Tibial nerve (tissue), 4 donors: ENCODE data around the gene ASB13. TPM values are rescaled to one million over a fixed set of nuclear protein-coding genes. Genes with fewer than 3 reads are reported as not detected.
A peak's percentile ranks its signal among the peaks of the same experiment; 100 is the strongest.

Source experiments
- DNase-seq, 2 donors: peaks; one replicate each; pipeline ENCODE4 v3.0.0-alpha.2; 2019; ENCODE audit warnings: low spot score in 2 of 2
- H3K27ac ChIP-seq, 4 donors: fragments of 200-600 bp; sonication (generic) in 3 of 4; one replicate each; pipeline ENCODE4 v1.5.1; 2017 to 2019; ENCODE audit warnings: mild to moderate bottlenecking in 1 of 4
- H3K27me3 ChIP-seq, 2 donors: fragments of 200-600 bp; sonication (generic) in 1 of 2; one replicate each; pipeline versions ENCODE4 v1.5.1 to v1.6.0; 2017 to 2019
- H3K36me3 ChIP-seq, 3 donors: fragments of 200-600 bp; sonication (generic); one replicate each; pipeline ENCODE4 v1.5.1; 2018 to 2019
- H3K4me1 ChIP-seq, 4 donors: fragments of 200-600 bp; sonication (generic) in 3 of 4; one replicate each; pipeline ENCODE4 v1.5.1; 2017 to 2019
- H3K4me3 ChIP-seq, 4 donors: fragments of 200-600 bp; sonication (generic) in 3 of 4; one replicate each; pipeline ENCODE4 v1.5.1; 2017 to 2019; ENCODE audit warnings: mild to moderate bottlenecking in 1 of 4, moderate library complexity in 1 of 4
- H3K9me3 ChIP-seq, 4 donors: fragments of 200-600 bp; sonication (generic) in 3 of 4; one replicate each; pipeline ENCODE4 v1.5.1; 2017 to 2019
- EP300 ChIP-seq, 2 donors: sonication (generic); formaldehyde crosslinking; IDR thresholded peaks; one replicate each; pipeline ENCODE4 v1.6.1; 2017; ENCODE audit warnings: antibody characterized with exemption in 2 of 2, mild to moderate bottlenecking in 1 of 2
- POLR2A ChIP-seq, 2 donors: fragments of 450-650 bp; IDR thresholded peaks; one replicate each; pipeline ENCODE4 v1.6.1; 2017; ENCODE audit warnings: antibody characterized with exemption in 2 of 2, mild to moderate bottlenecking in 2 of 2, moderate library complexity in 2 of 2
- WGBS, 2 donors: methylation state at CpG; one replicate each; pipeline ENCODE4 v1.1.5; 2018; 5-methylcytosine and 5-hydroxymethylcytosine counted together
- small RNA-seq: library from RNA; depleted of rRNA; stranded (forward); fragments of <200 nt; gene quantifications from one replicate; pipeline ENCODE3, GENCODE V24; 2016
- total RNA-seq, 4 donors: library from RNA; depleted of rRNA; stranded (reverse); fragments of >200 nt; gene quantifications; one replicate each; pipeline ENCODE4 v1.1.0, GENCODE V29; 2016
- TF ChIP-seq, protein P1 (sequence below), 5 experiments: fragments of 200-600 bp in 3 of 5; fragments of 450-650 bp in 2 of 5; sonication (generic) in 3 of 5; IDR thresholded peaks; one replicate each; pipeline ENCODE4 v1.5.1; 2016 to 2019; ENCODE audit warnings: antibody characterized with exemption in 5 of 5, mild to moderate bottlenecking in 3 of 5, moderate library complexity in 2 of 5

The ASB13 gene
- total RNA-seq, 4 donors from 2014 or later = 18.3 to 39.2 (median 32.3) TPM

DNA sequence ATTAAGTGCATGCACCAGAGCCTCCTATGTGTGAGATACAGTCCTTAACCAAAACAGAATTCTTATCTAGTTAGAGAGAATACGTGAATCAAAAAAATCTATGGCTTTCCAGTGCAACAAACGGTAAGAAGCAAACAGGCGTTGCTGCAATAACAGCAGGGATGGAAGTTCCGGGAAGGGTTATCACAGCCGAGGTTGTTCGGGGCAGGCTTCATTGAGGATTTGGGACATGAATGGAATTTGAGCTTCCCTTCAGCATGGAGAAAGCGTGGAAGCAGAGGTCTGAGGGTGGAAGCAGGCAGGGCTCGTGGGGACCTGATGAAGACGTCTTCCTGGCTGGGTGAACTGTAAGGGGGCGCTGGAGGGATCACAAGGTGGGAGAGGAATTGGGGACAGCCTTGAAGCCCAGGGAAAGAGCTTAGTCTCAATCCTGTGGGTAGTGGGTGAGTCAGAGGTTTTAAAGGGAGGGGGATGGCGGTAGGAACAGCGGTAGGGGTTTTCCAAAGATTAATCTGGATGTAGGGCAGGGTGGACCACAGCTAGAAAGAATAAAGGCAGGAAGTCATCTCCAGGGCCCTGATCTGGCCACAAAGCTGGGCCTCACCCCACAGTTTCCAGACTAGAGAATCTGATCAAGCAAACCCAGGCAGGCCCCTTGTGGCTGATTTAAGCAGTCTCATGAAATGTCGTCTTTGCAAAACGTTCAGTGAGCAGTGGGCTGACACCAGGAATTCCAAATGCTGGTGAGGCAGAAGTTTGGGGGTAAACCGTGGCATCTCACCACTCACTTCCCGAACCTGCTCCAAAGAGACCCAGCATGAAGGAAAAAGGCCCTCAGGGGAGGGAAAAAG is 76.5 kb downstream of the ASB13 start:
- TF ChIP-seq, protein P1, sequence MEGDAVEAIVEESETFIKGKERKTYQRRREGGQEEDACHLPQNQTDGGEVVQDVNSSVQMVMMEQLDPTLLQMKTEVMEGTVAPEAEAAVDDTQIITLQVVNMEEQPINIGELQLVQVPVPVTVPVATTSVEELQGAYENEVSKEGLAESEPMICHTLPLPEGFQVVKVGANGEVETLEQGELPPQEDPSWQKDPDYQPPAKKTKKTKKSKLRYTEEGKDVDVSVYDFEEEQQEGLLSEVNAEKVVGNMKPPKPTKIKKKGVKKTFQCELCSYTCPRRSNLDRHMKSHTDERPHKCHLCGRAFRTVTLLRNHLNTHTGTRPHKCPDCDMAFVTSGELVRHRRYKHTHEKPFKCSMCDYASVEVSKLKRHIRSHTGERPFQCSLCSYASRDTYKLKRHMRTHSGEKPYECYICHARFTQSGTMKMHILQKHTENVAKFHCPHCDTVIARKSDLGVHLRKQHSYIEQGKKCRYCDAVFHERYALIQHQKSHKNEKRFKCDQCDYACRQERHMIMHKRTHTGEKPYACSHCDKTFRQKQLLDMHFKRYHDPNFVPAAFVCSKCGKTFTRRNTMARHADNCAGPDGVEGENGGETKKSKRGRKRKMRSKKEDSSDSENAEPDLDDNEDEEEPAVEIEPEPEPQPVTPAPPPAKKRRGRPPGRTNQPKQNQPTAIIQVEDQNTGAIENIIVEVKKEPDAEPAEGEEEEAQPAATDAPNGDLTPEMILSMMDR (IDR thresholded peaks at IDR 0.05) = peak in 1 of 5 experiments; percentile 10
- TF ChIP-seq POLR2A (IDR thresholded peaks at IDR 0.05) = no peak
- no peaks in the 10 kb centered on the region for H3K36me3 ChIP-seq
- H3K27me3 ChIP-seq = no peaks in the 10 kb centered on the region
- no peaks in the 10 kb centered on the region for H3K9me3 ChIP-seq
- no peak overlapping the region for H3K27ac ChIP-seq
- 79% methylated on average over 16 of the region's 16 CpGs for WGBS, 2 donors
- no peak overlapping the region for H3K4me3 ChIP-seq
- H3K4me1 ChIP-seq = peaks cover 0 to 33% (median 3%) of the 10 kb centered on the region in 4 donors
- no peak for DNase-seq

DNA sequence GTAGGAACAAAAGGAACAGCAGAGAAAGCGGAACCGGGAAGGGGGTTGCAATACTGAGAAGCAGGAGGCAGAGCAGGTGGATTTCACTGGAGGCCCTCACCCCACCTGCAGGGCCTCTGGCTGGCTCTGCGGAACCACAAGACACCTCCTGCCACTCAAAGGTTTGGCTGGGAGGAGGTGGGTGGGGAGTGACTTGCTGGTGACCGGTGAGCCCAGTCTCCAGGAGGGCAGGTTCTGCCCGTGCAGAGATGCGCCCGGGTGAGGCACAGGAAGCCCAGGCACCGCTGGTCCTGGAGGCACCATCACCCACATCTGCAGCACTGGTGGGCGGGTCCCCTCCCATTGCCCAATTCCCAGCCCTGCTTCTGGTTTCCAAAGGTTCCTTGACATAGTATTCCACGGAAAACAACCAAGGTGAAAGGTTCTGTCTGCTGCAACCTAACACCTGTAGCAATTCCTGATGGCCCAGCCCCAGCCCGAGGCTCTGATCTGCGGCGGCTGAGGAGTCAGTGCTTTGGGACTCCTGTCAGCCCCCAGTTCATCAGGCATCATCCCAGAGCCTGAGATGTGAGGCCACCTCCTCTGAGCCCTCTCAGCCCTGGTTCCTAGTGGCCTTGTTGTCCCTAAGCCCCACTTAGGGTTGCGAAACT is 77.3 kb downstream of the ASB13 start:
- Histone ChIP-seq H3K4me3 (no peak overlapping the region), H3K9me3 (no peaks in the 10 kb centered on the region), H3K27ac (no peak overlapping the region), H3K4me1 (peaks cover 0 to 25% (median 1%) of the 10 kb centered on the region in 4 donors), H3K36me3 (no peaks in the 10 kb centered on the region), H3K27me3 (no peaks in the 10 kb centered on the region)
- DNase-seq = no peak
- TF ChIP-seq POLR2A (IDR thresholded peaks at IDR 0.05) = no peak
- no peak for TF ChIP-seq EP300 (IDR thresholded peaks at IDR 0.05)
- TF ChIP-seq, protein P1 (IDR thresholded peaks at IDR 0.05) = no peak
- 88 to 90% methylated on average over 12 to 13 of the region's 14 CpGs for WGBS, 2 donors

Small RNA genes within 50 kb of the gene (small RNA-seq; reads per million reads assigned to genes)
- gene AL365356.2 (not detected), gene RN7SL445P (not detected)

Other genes starting within 250 kb of the ASB13 start
- gene CALML5, start 167.0 kb downstream of the ASB13 start, total RNA-seq = not detected
- gene CALML3, start 141.6 kb downstream of the ASB13 start, total RNA-seq = not detected
- gene TASOR2, start 18.2 kb upstream of the ASB13 start, total RNA-seq = 10 to 100 TPM; 67.3 to 83.7 (median 79.6) TPM
- gene GDI2, start 146.8 kb upstream of the ASB13 start, total RNA-seq = 100 to 1,000 TPM; 175 to 225 (median 199) TPM
- gene ANKRD16, start 223.3 kb upstream of the ASB13 start, total RNA-seq = 10 to 100 TPM; 20.5 to 24.0 (median 21.2) TPM
- gene FBH1, start 223.6 kb upstream of the ASB13 start, total RNA-seq = 100 to 1,000 TPM in 2 of 4 donors, 10 to 100 TPM in 2; 64.0 to 109 (median 96.6) TPM